Cardiac muscle cell (in vitro differentiated cells and primary cell): ENCODE results near the gene AGA. TPM values are rescaled to one million over a fixed set of nuclear protein-coding genes. Genes with fewer than 3 reads are reported as not detected.

Source experiments
- DNase-seq, 2 donors: peaks; one replicate each; pipeline versions ENCODE4 v3.0.0 to v3.0.0-alpha.2; 2010 to 2017; ENCODE audit warnings: low read depth in 1 of 2, low spot score in 1 of 2
- H3K27ac ChIP-seq: fragments of 200-600 bp; sonication (generic); 2 replicates; pipeline ENCODE4 v1.5.1; 2016
- H3K27me3 ChIP-seq: fragments of 200-600 bp; sonication (generic); 2 replicates; pipeline ENCODE4 v1.6.0; 2016; ENCODE audit warnings: control low read depth
- H3K36me3 ChIP-seq: fragments of 200-600 bp; sonication (generic); 2 replicates; pipeline ENCODE4 v1.5.1; 2016; ENCODE audit warnings: control low read depth
- H3K4me1 ChIP-seq: fragments of 200-600 bp; sonication (generic); 2 replicates; pipeline ENCODE4 v1.8.1; 2017; ENCODE audit warnings: low read depth, mild to moderate bottlenecking, mixed run types
- H3K4me3 ChIP-seq: fragments of 200-600 bp; sonication (generic); 2 replicates; pipeline ENCODE4 v1.5.1; 2016; ENCODE audit warnings: mild to moderate bottlenecking
- H3K9me3 ChIP-seq: fragments of 200-600 bp; sonication (generic); 2 replicates; pipeline ENCODE4 v1.5.1; 2017; ENCODE audit warnings: low read depth, mild to moderate bottlenecking, control low read depth
- CTCF ChIP-seq: IDR thresholded peaks from 2 replicates; pipeline ENCODE4 v1.5.1; 2012; ENCODE audit warnings: low read depth, mild to moderate bottlenecking, low read length
- polyA plus RNA-seq: library from polyadenylated mRNA; unstranded; fragments of >200 nt; fragmentation: Nextera tagmentation; extraction: Ambion mirVana; gene quantifications from 2 replicates; pipeline ENCODE4 v1.2.1, GENCODE V29; 2016
- total RNA-seq: library from RNA; depleted of rRNA; stranded (reverse); fragments of >200 nt; gene quantifications from 2 replicates; pipeline ENCODE4 v1.2.3, GENCODE V29; 2016

The AGA gene
- total and polyA plus RNA-seq, 2 experiments from 2014 or later = 4.0 to 7.2 TPM

GRCh38 chr4:177479063-177479462 lies 36.8 kb upstream of the AGA start:
- Histone ChIP-seq H3K9me3 (no peaks in the 10 kb centered on the region), H3K27ac (no peak overlapping the region), H3K4me3 (no peak overlapping the region), H3K36me3 (no peaks in the 10 kb centered on the region), H3K27me3 (no peaks in the 10 kb centered on the region), H3K4me1 (no peaks in the 10 kb centered on the region)
- DNase-seq = no peak
- no peak for TF ChIP-seq CTCF

GRCh38 chr4:177478496-177478895 lies 36.3 kb upstream of the AGA start:
- Histone ChIP-seq H3K27ac (no peak overlapping the region), H3K36me3 (no peaks in the 10 kb centered on the region), H3K9me3 (no peaks in the 10 kb centered on the region), H3K4me3 (no peak overlapping the region), H3K27me3 (no peaks in the 10 kb centered on the region), H3K4me1 (no peaks in the 10 kb centered on the region)
- no peak for DNase-seq
- TF ChIP-seq CTCF = no peak

- H3K27me3 ChIP-seq = no peaks in the 10 kb centered on the region
- DNase-seq = no peak
- H3K4me3 ChIP-seq = no peak overlapping the region
- TF ChIP-seq CTCF = no peak
- no peaks in the 10 kb centered on the region for H3K36me3 ChIP-seq
- H3K9me3 ChIP-seq = no peaks in the 10 kb centered on the region
- no peaks in the 10 kb centered on the region for H3K4me1 ChIP-seq
- H3K27ac ChIP-seq = no peak overlapping the region
Observed at GRCh38 chr4:177473991-177474390, 31.8 kb upstream of the AGA start.

DNA sequence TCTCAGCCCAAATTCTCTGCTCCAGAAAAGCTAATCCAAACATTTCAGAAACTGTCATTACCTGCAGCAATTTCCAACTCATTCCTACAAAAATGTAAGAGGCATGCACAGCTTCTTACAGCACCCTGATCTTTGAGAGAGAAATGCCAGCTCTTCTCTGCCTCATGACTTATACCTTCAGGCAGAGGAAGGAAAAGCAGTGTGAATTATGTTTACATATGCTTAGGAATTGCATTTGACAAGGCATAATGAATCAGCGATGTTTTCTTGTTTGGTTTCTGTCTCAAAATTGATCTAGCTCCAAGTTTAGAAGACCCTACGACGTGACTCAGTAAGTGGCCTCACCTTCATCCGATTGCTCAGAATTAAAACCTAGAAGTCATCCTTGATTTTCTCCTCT lies 21.8 kb upstream of the AGA start:
- H3K27ac ChIP-seq = no peak overlapping the region
- no peak overlapping the region for H3K4me3 ChIP-seq
- TF ChIP-seq CTCF = no peak
- no peaks in the 10 kb centered on the region for H3K4me1 ChIP-seq
- DNase-seq = no peak
- H3K27me3 ChIP-seq = no peaks in the 10 kb centered on the region
- no peaks in the 10 kb centered on the region for H3K36me3 ChIP-seq
- H3K9me3 ChIP-seq = no peaks in the 10 kb centered on the region

GRCh38 chr4:177461606-177462005 lies 19.4 kb upstream of the AGA start:
- no peaks in the 10 kb centered on the region for H3K9me3 ChIP-seq
- DNase-seq = peak; percentile 39 to 61
- H3K4me3 ChIP-seq = no peak overlapping the region
- TF ChIP-seq CTCF = no peak
- H3K27ac ChIP-seq = no peak overlapping the region
- no peaks in the 10 kb centered on the region for H3K4me1 ChIP-seq
- H3K27me3 ChIP-seq = no peaks in the 10 kb centered on the region
- no peaks in the 10 kb centered on the region for H3K36me3 ChIP-seq

- Histone ChIP-seq H3K4me3 (no peak overlapping the region), H3K9me3 (no peaks in the 10 kb centered on the region), H3K4me1 (peaks cover 6% of the 10 kb centered on the region), H3K27me3 (no peaks in the 10 kb centered on the region), H3K27ac (no peak overlapping the region), H3K36me3 (no peaks in the 10 kb centered on the region)
- DNase-seq = no peak
- no peak for TF ChIP-seq CTCF
Observed at GRCh38 chr4:177460460-177460859, 18.2 kb upstream of the AGA start.
